PC-3 (cell line): ENCODE data around the gene RAB34.

ENCODE experiments used
- CTCF ChIP-seq: fragments of 300-600 bp; sonication (generic); conservative IDR thresholded peaks from 2 replicates; pipeline ENCODE4 v1.5.1; 2017; ENCODE audit warnings: antibody characterized with exemption, low read depth, mild to moderate bottlenecking, low read length
- EZH2 ChIP-seq: fragments of 300-600 bp; sonication (generic); IDR thresholded peaks from one replicate; pipeline ENCODE4 v1.6.1; 2017; ENCODE audit warnings: antibody characterized with exemption, mild to moderate bottlenecking, low read length; ENCODE audit not compliant: unreplicated experiment

- TF ChIP-seq CTCF: 0 out of 2 replicates have a peak, but pooled peaks have one; percentile 8
- TF ChIP-seq EZH2: no peak
Observed at GRCh38 chr17:28684963-28685362, 32.7 kb downstream of the RAB34 start.
